Tibial artery (tissue), 4 donors: ENCODE measurements around the gene KEL.

ENCODE experiments used
- DNase-seq, 2 donors: peaks; one replicate each; pipeline ENCODE4 v3.0.0-alpha.2; 2019
- H3K27ac ChIP-seq, 2 donors: fragments of 200-600 bp; sonication (generic) in 1 of 2; 1 replicate in 1 of 2; 2 replicates in 1 of 2; pipeline ENCODE4 v1.5.1; 2018 to 2019; ENCODE audit warnings: mild to moderate bottlenecking in 1 of 2
- H3K27me3 ChIP-seq, 2 donors: fragments of 200-600 bp; sonication (generic) in 1 of 2; one replicate each; pipeline versions ENCODE4 v1.5.1 to v1.6.0; 2016 to 2019
- H3K36me3 ChIP-seq, 3 donors: fragments of 200-600 bp; sonication (generic) in 2 of 3; one replicate each; pipeline ENCODE4 v1.5.1; 2016 to 2019; ENCODE audit warnings: mild to moderate bottlenecking in 2 of 3
- H3K4me1 ChIP-seq, 4 donors: fragments of 200-600 bp; sonication (generic) in 2 of 4; 1 replicate in 3 of 4; 2 replicates in 1 of 4; pipeline ENCODE4 v1.5.1; 2016 to 2019
- H3K4me3 ChIP-seq, 2 donors: fragments of 200-600 bp; sonication (generic) in 1 of 2; 1 replicate in 1 of 2; 2 replicates in 1 of 2; pipeline ENCODE4 v1.5.1; 2018 to 2019; ENCODE audit warnings: mild to moderate bottlenecking in 2 of 2
- H3K9me3 ChIP-seq, 3 donors: fragments of 200-600 bp; sonication (generic) in 1 of 3; one replicate each; pipeline ENCODE4 v1.5.1; 2016 to 2019
- CTCF ChIP-seq, 2 experiments: fragments of 200-600 bp in 1 of 2; fragments of 450-650 bp in 1 of 2; IDR thresholded peaks; one replicate each; pipeline ENCODE4 v1.5.1; 2017 to 2019; ENCODE audit warnings: antibody characterized with exemption in 2 of 2, mild to moderate bottlenecking in 1 of 2, moderate library complexity in 1 of 2
- intact Hi-C: fragments of 100-400 bp; cut with DNase I; formaldehyde crosslinking; loops from one replicate; pipeline ENCODE4 v1.15.0; 2023; ENCODE audit warnings: low total_unique reads

KEL gene

GRCh38 chr7:142910031-142910433 is 52.1 kb downstream of the KEL start:
- Histone ChIP-seq H3K4me3 (no peak overlapping the region), H3K9me3 (no peaks in the 10 kb centered on the region), H3K27ac (no peak overlapping the region), H3K27me3 (peaks cover 0 to 9% of the 10 kb centered on the region in 2 donors), H3K4me1 (no peaks in the 10 kb centered on the region), H3K36me3 (no peaks in the 10 kb centered on the region)
- intact Hi-C loops, result no loop called here
- no peak for TF ChIP-seq CTCF (IDR thresholded peaks at IDR 0.05)
- DNase-seq, result no peak

- H3K4me3 ChIP-seq, result no peak overlapping the region
- intact Hi-C loops, result no loop called here
- TF ChIP-seq CTCF (IDR thresholded peaks at IDR 0.05), result no peak
- DNase-seq, result no peak
- peaks cover 0 to 4% (median 0%) of the 10 kb centered on the region in 3 donors for H3K9me3 ChIP-seq
- no peaks in the 10 kb centered on the region for H3K4me1 ChIP-seq
- no peaks in the 10 kb centered on the region for H3K36me3 ChIP-seq
- peaks cover 0 to 9% of the 10 kb centered on the region in 2 donors for H3K27me3 ChIP-seq
- H3K27ac ChIP-seq, result no peak overlapping the region
These were observed 53.0 kb downstream of the KEL start for GRCh38 chr7:142908921-142909890.

GRCh38 chr7:142908290-142908689 is 53.9 kb downstream of the KEL start:
- H3K9me3 ChIP-seq, result peaks cover 0 to 4% (median 0%) of the 10 kb centered on the region in 3 donors
- no peaks in the 10 kb centered on the region for H3K36me3 ChIP-seq
- no peak overlapping the region for H3K4me3 ChIP-seq
- peaks cover 0 to 9% of the 10 kb centered on the region in 2 donors for H3K27me3 ChIP-seq
- DNase-seq, result no peak
- no peaks in the 10 kb centered on the region for H3K4me1 ChIP-seq
- H3K27ac ChIP-seq, result no peak overlapping the region
- intact Hi-C loops, result no loop called here
- TF ChIP-seq CTCF (IDR thresholded peaks at IDR 0.05), result no peak

GRCh38 chr7:142906643-142907042 is 55.5 kb downstream of the KEL start:
- intact Hi-C loops, result no loop called here
- DNase-seq, result no peak

GRCh38 chr7:142905759-142906158 is 56.4 kb downstream of the KEL start:
- peaks cover 0 to 4% (median 0%) of the 10 kb centered on the region in 3 donors for H3K9me3 ChIP-seq
- peaks cover 0 to 4% of the 10 kb centered on the region in 2 donors for H3K27me3 ChIP-seq
- no peak overlapping the region for H3K27ac ChIP-seq
- TF ChIP-seq CTCF (IDR thresholded peaks at IDR 0.05), result no peak
- no peaks in the 10 kb centered on the region for H3K36me3 ChIP-seq
- intact Hi-C loops, result no loop called here
- H3K4me1 ChIP-seq, result no peaks in the 10 kb centered on the region
- no peak for DNase-seq
- no peak overlapping the region for H3K4me3 ChIP-seq

More at GRCh38 chr7:142906643-142907042, 55.5 kb downstream of the KEL start:
- no peak overlapping the region for H3K4me3 ChIP-seq
- H3K27ac ChIP-seq, result no peak overlapping the region
- peaks cover 0 to 4% of the 10 kb centered on the region in 2 donors for H3K27me3 ChIP-seq
- no peak for TF ChIP-seq CTCF (IDR thresholded peaks at IDR 0.05)
- no peaks in the 10 kb centered on the region for H3K36me3 ChIP-seq
- H3K9me3 ChIP-seq, result peaks cover 0 to 4% (median 0%) of the 10 kb centered on the region in 3 donors
- no peaks in the 10 kb centered on the region for H3K4me1 ChIP-seq
